ENCODE results near the gene LYST.

LYST gene

DNA sequence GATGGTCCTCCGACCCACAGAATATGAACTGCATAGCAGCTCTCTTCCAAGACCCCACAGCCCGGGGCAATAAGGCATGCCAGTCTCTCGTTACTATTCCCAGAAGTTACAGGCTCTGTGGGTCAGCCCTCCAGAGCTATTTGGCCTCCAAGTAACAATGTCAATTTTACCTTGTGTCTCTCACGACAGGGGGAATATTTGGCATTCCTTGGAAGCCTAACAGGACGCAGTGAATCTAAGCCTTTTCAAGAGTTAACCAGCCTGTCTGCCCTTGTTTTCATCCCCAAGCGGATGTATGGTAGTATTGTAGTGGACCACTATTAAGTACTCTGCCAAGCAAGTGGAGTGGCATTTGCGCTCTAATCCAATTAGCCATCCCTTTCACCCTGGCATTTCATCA lies 192.7 kb downstream of the LYST start:
- H3K9ac ChIP-seq (ENCODE audit: low read depth, low read length, poor library complexity, severe bottlenecking), result peak overlapping the region; percentile 47
- H4K20me1 ChIP-seq (ENCODE audit: insufficient read depth, low read length, poor library complexity, severe bottlenecking), result no peaks in the 10 kb centered on the region
- H3K79me2 ChIP-seq (ENCODE audit: insufficient read depth, low read length), result peaks cover 19% of the 10 kb centered on the region; the same call in 1 of the 2 replicates
- H3K4me2 ChIP-seq (ENCODE audit: low read depth, low read length, poor library complexity, severe bottlenecking), result no peak overlapping the region
- peaks cover 12% of the 10 kb centered on the region; the same call in 1 of the 2 replicates for H3K9me3 ChIP-seq (ENCODE audit: insufficient read depth, low read depth, low read length)
- H3K36me3 ChIP-seq (ENCODE audit: insufficient read depth, low read length), result no peaks in the 10 kb centered on the region
- TF ChIP-seq EZH2phosphoT487 (IDR thresholded peaks at IDR 0.05; ENCODE audit: borderline replicate concordance) (no peak), CTCF (conservative IDR thresholded peaks at IDR 0.05; ENCODE audit: low read length) (no peak)
- H3K4me1 ChIP-seq (ENCODE audit: insufficient read depth, low read length, poor library complexity, severe bottlenecking), result no peaks in the 10 kb centered on the region
- no peaks in the 10 kb centered on the region for H3F3A ChIP-seq (ENCODE audit: low read depth)
- H3K4me3 ChIP-seq (ENCODE audit: low read length, poor library complexity, severe bottlenecking), result no peak overlapping the region
- H2AFZ ChIP-seq (ENCODE audit: low read length), result no peak overlapping the region
- H3K9me2 ChIP-seq (replicated peaks; ENCODE audit: low read depth, low read length), result no peaks in the 10 kb centered on the region
- H3K27me3 ChIP-seq (ENCODE audit: insufficient read depth, low read length, poor library complexity, severe bottlenecking), result no peaks in the 10 kb centered on the region

GRCh38 chr1:235671992-235672391 lies 194.7 kb downstream of the LYST start:
- peak overlapping the region; percentile 58 for H3K9ac ChIP-seq (ENCODE audit: low read depth, low read length, poor library complexity, severe bottlenecking)
- H3K4me2 ChIP-seq (ENCODE audit: low read depth, low read length, poor library complexity, severe bottlenecking), result no peak overlapping the region
- H3K4me1 ChIP-seq (ENCODE audit: insufficient read depth, low read length, poor library complexity, severe bottlenecking), result no peaks in the 10 kb centered on the region
- H3K9me2 ChIP-seq (replicated peaks; ENCODE audit: low read depth, low read length), result no peaks in the 10 kb centered on the region
- peaks cover 19% of the 10 kb centered on the region; the same call in 1 of the 2 replicates for H3K79me2 ChIP-seq (ENCODE audit: insufficient read depth, low read length)
- H3K4me3 ChIP-seq (ENCODE audit: low read length, poor library complexity, severe bottlenecking), result peak overlapping the region; percentile 53
- H3F3A ChIP-seq (ENCODE audit: low read depth), result no peaks in the 10 kb centered on the region
- peaks cover 12% of the 10 kb centered on the region; the same call in 1 of the 2 replicates for H3K9me3 ChIP-seq (ENCODE audit: insufficient read depth, low read depth, low read length)
- no peaks in the 10 kb centered on the region for H3K36me3 ChIP-seq (ENCODE audit: insufficient read depth, low read length)
- no peaks in the 10 kb centered on the region for H3K27me3 ChIP-seq (ENCODE audit: insufficient read depth, low read length, poor library complexity, severe bottlenecking)
- H4K20me1 ChIP-seq (ENCODE audit: insufficient read depth, low read length, poor library complexity, severe bottlenecking), result no peaks in the 10 kb centered on the region
- H2AFZ ChIP-seq (ENCODE audit: low read length), result no peak overlapping the region
- TF ChIP-seq CTCF (conservative IDR thresholded peaks at IDR 0.05; ENCODE audit: low read length), result no peak
- TF ChIP-seq EZH2phosphoT487 (IDR thresholded peaks at IDR 0.05; ENCODE audit: borderline replicate concordance), result no peak

- Histone ChIP-seq H2AFZ (ENCODE audit: low read length) (no peak overlapping the region), H3K79me2 (ENCODE audit: insufficient read depth, low read length) (peaks cover 19% of the 10 kb centered on the region; the same call in 1 of the 2 replicates), H3K27me3 (ENCODE audit: insufficient read depth, low read length, poor library complexity, severe bottlenecking) (no peaks in the 10 kb centered on the region), H3K4me2 (ENCODE audit: low read depth, low read length, poor library complexity, severe bottlenecking) (no peak overlapping the region), H3K4me3 (ENCODE audit: low read length, poor library complexity, severe bottlenecking) (peak overlapping the region; percentile 26), H4K20me1 (ENCODE audit: insufficient read depth, low read length, poor library complexity, severe bottlenecking) (no peaks in the 10 kb centered on the region), H3K36me3 (ENCODE audit: insufficient read depth, low read length) (no peaks in the 10 kb centered on the region), H3K9ac (ENCODE audit: low read depth, low read length, poor library complexity, severe bottlenecking) (peak overlapping the region; percentile 58), H3F3A (ENCODE audit: low read depth) (no peaks in the 10 kb centered on the region), H3K4me1 (ENCODE audit: insufficient read depth, low read length, poor library complexity, severe bottlenecking) (no peaks in the 10 kb centered on the region), H3K9me2 (replicated peaks; ENCODE audit: low read depth, low read length) (no peaks in the 10 kb centered on the region), H3K9me3 (ENCODE audit: insufficient read depth, low read depth, low read length) (peaks cover 12% of the 10 kb centered on the region; the same call in 1 of the 2 replicates)
- no peak for TF ChIP-seq EZH2phosphoT487 (IDR thresholded peaks at IDR 0.05; ENCODE audit: borderline replicate concordance)
These were observed 196.4 kb downstream of the LYST start for GRCh38 chr1:235670157-235670776.

- Histone ChIP-seq H2AFZ (ENCODE audit: low read length) (no peak overlapping the region), H3K9me3 (ENCODE audit: insufficient read depth, low read depth, low read length) (peaks cover 12% of the 10 kb centered on the region; the same call in 1 of the 2 replicates), H3K9me2 (replicated peaks; ENCODE audit: low read depth, low read length) (no peaks in the 10 kb centered on the region), H3K79me2 (ENCODE audit: insufficient read depth, low read length) (peaks cover 13% of the 10 kb centered on the region; the same call in 1 of the 2 replicates), H3F3A (ENCODE audit: low read depth) (no peaks in the 10 kb centered on the region), H3K9ac (ENCODE audit: low read depth, low read length, poor library complexity, severe bottlenecking) (no peak overlapping the region), H3K27me3 (ENCODE audit: insufficient read depth, low read length, poor library complexity, severe bottlenecking) (no peaks in the 10 kb centered on the region), H3K36me3 (ENCODE audit: insufficient read depth, low read length) (no peaks in the 10 kb centered on the region), H3K4me3 (ENCODE audit: low read length, poor library complexity, severe bottlenecking) (no peak overlapping the region), H3K4me1 (ENCODE audit: insufficient read depth, low read length, poor library complexity, severe bottlenecking) (no peaks in the 10 kb centered on the region), H4K20me1 (ENCODE audit: insufficient read depth, low read length, poor library complexity, severe bottlenecking) (no peaks in the 10 kb centered on the region), H3K4me2 (ENCODE audit: low read depth, low read length, poor library complexity, severe bottlenecking) (no peak overlapping the region)
- TF ChIP-seq CTCF (conservative IDR thresholded peaks at IDR 0.05; ENCODE audit: low read length), result no peak
- no peak for TF ChIP-seq EZH2phosphoT487 (IDR thresholded peaks at IDR 0.05; ENCODE audit: borderline replicate concordance)
These were observed 197.4 kb downstream of the LYST start for GRCh38 chr1:235669277-235669676.
